IgD-negative memory B cell (primary cell): ENCODE measurements around the gene RTN4RL2. TPM values are rescaled to one million over a fixed set of nuclear protein-coding genes. Genes with fewer than 3 reads are reported as not detected.

Experiments used
- H3K27ac Mint-ChIP-seq, 3 donors: one replicate each; pipeline ENCODE4 v1.8.0; 2020 to 2022; ENCODE audit warnings: mild to moderate bottlenecking in 3 of 3, mixed read lengths in 3 of 3, moderate library complexity in 1 of 3
- H3K27me3 Mint-ChIP-seq: one replicate; pipeline ENCODE4 v1.8.0; 2021; ENCODE audit warnings: mixed read lengths
- H3K36me3 Mint-ChIP-seq: one replicate; pipeline ENCODE4 v1.8.0; 2020; ENCODE audit warnings: mild to moderate bottlenecking, mixed read lengths
- H3K4me1 Mint-ChIP-seq, 3 donors: one replicate each; pipeline ENCODE4 v1.8.0; 2020 to 2022; ENCODE audit warnings: mixed read lengths in 3 of 3, mild to moderate bottlenecking in 1 of 3
- H3K4me3 Mint-ChIP-seq, 4 donors: one replicate each; pipeline ENCODE4 v1.8.0; 2020 to 2022; ENCODE audit warnings: mild to moderate bottlenecking in 4 of 4, mixed read lengths in 4 of 4, moderate library complexity in 3 of 4
- H3K9me3 Mint-ChIP-seq, 3 donors: one replicate each; pipeline ENCODE4 v1.8.0; 2020 to 2021; ENCODE audit warnings: mixed read lengths in 3 of 3, mild to moderate bottlenecking in 1 of 3
- polyA plus RNA-seq: library from polyadenylated mRNA; unstranded; fragments of 300-500 nt; fragmentation: Illumina TruSeq; gene quantifications from one replicate; pipeline ENCODE4 v1.2.3, GENCODE V29; 2021

RTN4RL2 gene
- polyA plus RNA-seq, result 0.14 TPM

- peaks cover 24% of the 10 kb centered on the region for H3K27me3 Mint-ChIP-seq
- peak within 1 kb of the TSS; percentile 73 to 89 (median 83) for H3K4me3 Mint-ChIP-seq
- peak within 1 kb of the TSS in 1 of 3 donors; percentile 69 for H3K27ac Mint-ChIP-seq
- H3K9me3 Mint-ChIP-seq, result no peaks in the 10 kb centered on the region
- H3K36me3 Mint-ChIP-seq, result no peaks in the 10 kb centered on the region
- H3K4me1 Mint-ChIP-seq, result peaks cover 14 to 16% (median 16%) of the 10 kb centered on the region in 3 donors
Observed at GRCh38 chr11:57460022-57460757, at the start of gene RTN4RL2. Gene RTN4RL2, plus strand, starts transcription at chr11:57460528. Its CDS starts 338 bp downstream, at chr11:57460866.

GRCh38 chr11:57413681-57414080 lies 46.6 kb upstream of the RTN4RL2 start:
- H3K36me3 Mint-ChIP-seq, result peaks cover 13% of the 10 kb centered on the region
- peaks cover 0 to 1% (median 0%) of the 10 kb centered on the region in 3 donors for H3K9me3 Mint-ChIP-seq
- H3K4me1 Mint-ChIP-seq, result no peaks in the 10 kb centered on the region
- H3K4me3 Mint-ChIP-seq, result no peak overlapping the region
- H3K27ac Mint-ChIP-seq, result no peak overlapping the region
- no peaks in the 10 kb centered on the region for H3K27me3 Mint-ChIP-seq

- H3K27me3 Mint-ChIP-seq, result no peaks in the 10 kb centered on the region
- H3K9me3 Mint-ChIP-seq, result peaks cover 0 to 1% (median 0%) of the 10 kb centered on the region in 3 donors
- peaks cover 12% of the 10 kb centered on the region for H3K36me3 Mint-ChIP-seq
- H3K27ac Mint-ChIP-seq, result peak overlapping the region in 1 of 3 donors; percentile 75
- H3K4me3 Mint-ChIP-seq, result no peak overlapping the region
- no peaks in the 10 kb centered on the region for H3K4me1 Mint-ChIP-seq
Observed at GRCh38 chr11:57414612-57415212, 45.6 kb upstream of the RTN4RL2 start.

GRCh38 chr11:57416436-57416835 lies 43.9 kb upstream of the RTN4RL2 start:
- peaks cover 1% of the 10 kb centered on the region for H3K27me3 Mint-ChIP-seq
- no peaks in the 10 kb centered on the region for H3K9me3 Mint-ChIP-seq
- H3K27ac Mint-ChIP-seq, result no peak overlapping the region
- peaks cover 14% of the 10 kb centered on the region for H3K36me3 Mint-ChIP-seq
- H3K4me3 Mint-ChIP-seq, result no peak overlapping the region
- peaks cover 0 to 2% (median 0%) of the 10 kb centered on the region in 3 donors for H3K4me1 Mint-ChIP-seq

- no peak overlapping the region for H3K27ac Mint-ChIP-seq
- no peak overlapping the region for H3K4me3 Mint-ChIP-seq
- H3K27me3 Mint-ChIP-seq, result peaks cover 1% of the 10 kb centered on the region
- H3K4me1 Mint-ChIP-seq, result peaks cover 0 to 2% (median 0%) of the 10 kb centered on the region in 3 donors
- H3K36me3 Mint-ChIP-seq, result peaks cover 12% of the 10 kb centered on the region
- no peaks in the 10 kb centered on the region for H3K9me3 Mint-ChIP-seq
Observed at GRCh38 chr11:57417056-57417455, 43.3 kb upstream of the RTN4RL2 start.

- no peak overlapping the region for H3K4me3 Mint-ChIP-seq
- peaks cover 1% of the 10 kb centered on the region for H3K27me3 Mint-ChIP-seq
- H3K27ac Mint-ChIP-seq, result no peak overlapping the region
- peaks cover 0 to 2% (median 2%) of the 10 kb centered on the region in 3 donors for H3K4me1 Mint-ChIP-seq
- peaks cover 11% of the 10 kb centered on the region for H3K36me3 Mint-ChIP-seq
- H3K9me3 Mint-ChIP-seq, result no peaks in the 10 kb centered on the region
Observed at GRCh38 chr11:57418131-57418530, 42.2 kb upstream of the RTN4RL2 start.

GRCh38 chr11:57419146-57419545 lies 41.2 kb upstream of the RTN4RL2 start:
- Mint-ChIP-seq H3K27ac (peak overlapping the region in 1 of 3 donors; percentile 67), H3K36me3 (peaks cover 9% of the 10 kb centered on the region), H3K4me3 (no peak overlapping the region), H3K27me3 (peaks cover 1% of the 10 kb centered on the region), H3K4me1 (peaks cover 2 to 4% (median 2%) of the 10 kb centered on the region in 3 donors), H3K9me3 (no peaks in the 10 kb centered on the region)

- Mint-ChIP-seq H3K36me3 (peaks cover 9% of the 10 kb centered on the region), H3K27ac (no peak overlapping the region), H3K27me3 (peaks cover 1% of the 10 kb centered on the region), H3K4me3 (no peak overlapping the region), H3K4me1 (peaks cover 9 to 16% (median 16%) of the 10 kb centered on the region in 3 donors), H3K9me3 (no peaks in the 10 kb centered on the region)
Observed at GRCh38 chr11:57421066-57421465, 39.3 kb upstream of the RTN4RL2 start.

- H3K36me3 Mint-ChIP-seq, result peaks cover 9% of the 10 kb centered on the region
- H3K4me3 Mint-ChIP-seq, result no peak overlapping the region
- H3K27ac Mint-ChIP-seq, result no peak overlapping the region
Observed at GRCh38 chr11:57421805-57422204, 38.5 kb upstream of the RTN4RL2 start.

GRCh38 chr11:57422669-57423068 lies 37.7 kb upstream of the RTN4RL2 start:
- Mint-ChIP-seq H3K9me3 (no peaks in the 10 kb centered on the region), H3K27me3 (peaks cover 1% of the 10 kb centered on the region), H3K4me3 (peak overlapping the region in 1 of 4 donors; percentile 44), H3K27ac (no peak overlapping the region), H3K36me3 (peaks cover 7% of the 10 kb centered on the region), H3K4me1 (peaks cover 22 to 27% (median 22%) of the 10 kb centered on the region in 3 donors)

More at GRCh38 chr11:57421805-57422204, 38.5 kb upstream of the RTN4RL2 start:
- Mint-ChIP-seq H3K27me3 (peaks cover 1% of the 10 kb centered on the region), H3K9me3 (no peaks in the 10 kb centered on the region), H3K4me1 (peaks cover 15 to 22% (median 22%) of the 10 kb centered on the region in 3 donors)

GRCh38 chr11:57424137-57424791 lies 36.1 kb upstream of the RTN4RL2 start:
- Mint-ChIP-seq H3K36me3 (peaks cover 7% of the 10 kb centered on the region), H3K27me3 (peaks cover 1% of the 10 kb centered on the region), H3K4me3 (peak overlapping the region; percentile 55 to 85 (median 62)), H3K4me1 (peaks cover 22 to 27% (median 23%) of the 10 kb centered on the region in 3 donors), H3K9me3 (no peaks in the 10 kb centered on the region), H3K27ac (peak overlapping the region in 1 of 3 donors; percentile 47)

- Mint-ChIP-seq H3K9me3 (no peaks in the 10 kb centered on the region), H3K36me3 (peaks cover 7% of the 10 kb centered on the region), H3K27ac (peak overlapping the region in 2 of 3 donors; percentile 25 to 36), H3K4me1 (peaks cover 22 to 27% (median 23%) of the 10 kb centered on the region in 3 donors), H3K27me3 (peaks cover 1% of the 10 kb centered on the region), H3K4me3 (peak overlapping the region; percentile 60 to 85 (median 64))
Observed at GRCh38 chr11:57424792-57425564, 35.4 kb upstream of the RTN4RL2 start.

- H3K9me3 Mint-ChIP-seq, result no peaks in the 10 kb centered on the region
- peak overlapping the region; percentile 60 to 95 (median 88) for H3K4me3 Mint-ChIP-seq
- peaks cover 22 to 27% (median 22%) of the 10 kb centered on the region in 3 donors for H3K4me1 Mint-ChIP-seq
- H3K36me3 Mint-ChIP-seq, result peaks cover 3% of the 10 kb centered on the region
- no peaks in the 10 kb centered on the region for H3K27me3 Mint-ChIP-seq
- peak overlapping the region in 1 of 3 donors; percentile 67 for H3K27ac Mint-ChIP-seq
Observed at GRCh38 chr11:57425565-57426438, 34.5 kb upstream of the RTN4RL2 start.
